OCI-LY7 (cell line): ENCODE data around the gene ABI3BP. TPM values are rescaled to one million over a fixed set of nuclear protein-coding genes. Genes with fewer than 3 reads are reported as not detected.

Source experiments
- BruUV-seq: library from RNA; stranded (reverse); fragments of 400-500 nt; replicated peaks from 2 replicates; lab custom pipeline; 2021; lab: Mats Ljungman, UMichigan
- CTCF ChIA-PET: fragments of 300-600 bp; sonication (Branson Sonifier 250); formaldehyde crosslinking; loops from one replicate; lab custom pipeline; 2022; ENCODE audit warnings: antibody characterized with exemption; ENCODE audit not compliant: unreplicated experiment; lab: Charles Lee
- POLR2A ChIA-PET: fragments of 300-600 bp; sonication (Branson Sonifier 250); formaldehyde crosslinking; loops from one replicate; lab custom pipeline; 2022; ENCODE audit warnings: antibody characterized with exemption; lab: Charles Lee
- DNase-seq: peaks from one replicate; pipeline ENCODE4 v3.0.0-alpha.2; 2015; ENCODE audit warnings: low spot score
- H2AFZ ChIP-seq: fragments of 200-600 bp; sonication (generic), shearing (Covaris generic); 2 replicates; pipeline ENCODE4 v1.6.1; 2014; ENCODE audit warnings: mild to moderate bottlenecking, antibody characterized with exemption, low read length, moderate library complexity
- H3K27ac ChIP-seq: fragments of 200-600 bp; sonication (generic); 2 replicates; pipeline ENCODE4 v1.5.1; 2014; ENCODE audit warnings: mixed run types, low read depth, mild to moderate bottlenecking, moderate library complexity, low read length, inconsistent platforms; ENCODE audit not compliant: poor library complexity, severe bottlenecking
- H3K36me3 ChIP-seq: fragments of 200-600 bp; sonication (generic); 2 replicates; pipeline ENCODE4 v1.6.1; 2014; ENCODE audit warnings: mild to moderate bottlenecking, antibody characterized with exemption, low read length, moderate library complexity, mixed read lengths; ENCODE audit not compliant: insufficient read depth
- H3K4me1 ChIP-seq: fragments of 200-600 bp; sonication (generic); 2 replicates; pipeline ENCODE4 v1.5.1; 2014; ENCODE audit warnings: mild to moderate bottlenecking, low read length; ENCODE audit not compliant: insufficient read depth, poor library complexity, severe bottlenecking
- H3K4me2 ChIP-seq: fragments of 200-600 bp; sonication (generic); 2 replicates; pipeline ENCODE4 v1.6.1; 2014; ENCODE audit warnings: mild to moderate bottlenecking, low read length
- H3K4me3 ChIP-seq: fragments of 200-600 bp; sonication (generic); 2 replicates; pipeline ENCODE4 v1.5.1; 2014; ENCODE audit warnings: mild to moderate bottlenecking, low read depth, low read length; ENCODE audit not compliant: poor library complexity, severe bottlenecking
- H3K79me2 ChIP-seq: fragments of 200-600 bp; sonication (generic); 2 replicates; pipeline ENCODE4 v1.6.1; 2016; ENCODE audit warnings: low read depth, mild to moderate bottlenecking, low read length, moderate library complexity, mixed read lengths; ENCODE audit not compliant: insufficient read depth
- H3K9me2 ChIP-seq: fragments of 200-600 bp; sonication (generic); 2 replicates; pipeline ENCODE4 v1.6.1; 2016; ENCODE audit warnings: mild to moderate bottlenecking, low read length, mixed read lengths; ENCODE audit not compliant: insufficient read depth
- H3K9me3 ChIP-seq: fragments of 200-600 bp; sonication (generic); 2 replicates; pipeline ENCODE4 v1.6.1; 2014; ENCODE audit warnings: mild to moderate bottlenecking, mixed run types, low read length, mixed read lengths
- H4K20me1 ChIP-seq: fragments of 200-600 bp; sonication (generic); 2 replicates; pipeline ENCODE4 v1.6.1; 2014; ENCODE audit warnings: mild to moderate bottlenecking, antibody characterized with exemption, low read length, moderate library complexity, mixed read lengths; ENCODE audit not compliant: insufficient read depth
- EZH2phosphoT487 ChIP-seq: fragments of 200-600 bp; sonication (generic); IDR thresholded peaks from 2 replicates; pipeline ENCODE4 v1.6.1; 2018; ENCODE audit warnings: low read depth, borderline replicate concordance, mild to moderate bottlenecking, mixed run types, antibody characterized with exemption, low read length, moderate library complexity, mixed read lengths
- intact Hi-C: fragments of 100-400 bp; cut with micrococcal nuclease; formaldehyde crosslinking; loops from one replicate; pipeline ENCODE4 v1.10.0; 2022; ENCODE audit not compliant: unreplicated experiment
- total RNA-seq, 2 experiments: library from RNA; depleted of rRNA in 1 of 2; stranded (reverse); fragments of >200 nt in 1 of 2; shearing (Covaris generic) in 1 of 2; gene quantifications; 2 replicates each; pipeline ENCODE4 v1.2.3, GENCODE V29; 2014 to 2022
- TF ChIP-seq, protein P1 (sequence below): fragments of 200-600 bp; sonication (generic); conservative IDR thresholded peaks from 2 replicates; pipeline ENCODE4 v1.5.1; 2014; ENCODE audit warnings: mild to moderate bottlenecking, antibody characterized with exemption, low read length, moderate library complexity, mixed read lengths

The ABI3BP gene
- total RNA-seq, 2 experiments from 2014 or later = not detected

- no peaks in the 10 kb centered on the region for H3K9me2 ChIP-seq
- DNase-seq = no peak
- no peaks in the 10 kb centered on the region for H3K4me1 ChIP-seq
- H2AFZ ChIP-seq = no peak overlapping the region
- H3K27ac ChIP-seq = no peak overlapping the region
- H3K9me3 ChIP-seq = no peaks in the 10 kb centered on the region
- no peak for TF ChIP-seq EZH2phosphoT487
- TF ChIP-seq, protein P1, sequence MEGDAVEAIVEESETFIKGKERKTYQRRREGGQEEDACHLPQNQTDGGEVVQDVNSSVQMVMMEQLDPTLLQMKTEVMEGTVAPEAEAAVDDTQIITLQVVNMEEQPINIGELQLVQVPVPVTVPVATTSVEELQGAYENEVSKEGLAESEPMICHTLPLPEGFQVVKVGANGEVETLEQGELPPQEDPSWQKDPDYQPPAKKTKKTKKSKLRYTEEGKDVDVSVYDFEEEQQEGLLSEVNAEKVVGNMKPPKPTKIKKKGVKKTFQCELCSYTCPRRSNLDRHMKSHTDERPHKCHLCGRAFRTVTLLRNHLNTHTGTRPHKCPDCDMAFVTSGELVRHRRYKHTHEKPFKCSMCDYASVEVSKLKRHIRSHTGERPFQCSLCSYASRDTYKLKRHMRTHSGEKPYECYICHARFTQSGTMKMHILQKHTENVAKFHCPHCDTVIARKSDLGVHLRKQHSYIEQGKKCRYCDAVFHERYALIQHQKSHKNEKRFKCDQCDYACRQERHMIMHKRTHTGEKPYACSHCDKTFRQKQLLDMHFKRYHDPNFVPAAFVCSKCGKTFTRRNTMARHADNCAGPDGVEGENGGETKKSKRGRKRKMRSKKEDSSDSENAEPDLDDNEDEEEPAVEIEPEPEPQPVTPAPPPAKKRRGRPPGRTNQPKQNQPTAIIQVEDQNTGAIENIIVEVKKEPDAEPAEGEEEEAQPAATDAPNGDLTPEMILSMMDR = no peak
- no peaks in the 10 kb centered on the region for H4K20me1 ChIP-seq
- no TSS peak for BruUV-seq
- H3K79me2 ChIP-seq = no peaks in the 10 kb centered on the region
- CTCF ChIA-PET = no interaction called here
- no peaks in the 10 kb centered on the region for H3K36me3 ChIP-seq
- H3K4me3 ChIP-seq = no peak overlapping the region
- POLR2A ChIA-PET = no interaction called here
- intact Hi-C loops = no loop called here
- H3K4me2 ChIP-seq = no peak overlapping the region
These were observed 112.4 kb downstream of the ABI3BP start for GRCh38 chr3:100880845-100881244.

- Histone ChIP-seq H3K27ac (no peak overlapping the region), H3K9me2 (no peaks in the 10 kb centered on the region), H3K79me2 (no peaks in the 10 kb centered on the region), H3K36me3 (no peaks in the 10 kb centered on the region), H2AFZ (no peak overlapping the region), H3K4me2 (no peak overlapping the region), H3K4me3 (no peak overlapping the region), H4K20me1 (no peaks in the 10 kb centered on the region), H3K9me3 (no peaks in the 10 kb centered on the region), H3K4me1 (no peaks in the 10 kb centered on the region)
- ChIA-PET CTCF (no interaction called here), POLR2A (no interaction called here)
- no TSS peak for BruUV-seq
- intact Hi-C loops = no loop called here
- TF ChIP-seq, protein P1 = no peak
- TF ChIP-seq EZH2phosphoT487 = no peak
- DNase-seq = no peak
These were observed 113.1 kb downstream of the ABI3BP start for GRCh38 chr3:100880072-100880471.

- no peak for DNase-seq
- intact Hi-C loops = no loop called here
- Histone ChIP-seq H3K4me1 (no peaks in the 10 kb centered on the region), H3K4me3 (no peak overlapping the region), H3K9me3 (no peaks in the 10 kb centered on the region), H3K27ac (no peak overlapping the region), H3K9me2 (no peaks in the 10 kb centered on the region), H3K79me2 (no peaks in the 10 kb centered on the region), H2AFZ (no peak overlapping the region), H3K36me3 (no peaks in the 10 kb centered on the region), H3K4me2 (no peak overlapping the region), H4K20me1 (no peaks in the 10 kb centered on the region)
- POLR2A ChIA-PET = no interaction called here
- CTCF ChIA-PET = no interaction called here
- TF ChIP-seq, protein P1 = no peak
- TF ChIP-seq EZH2phosphoT487 = no peak
- BruUV-seq = no TSS peak
These were observed 113.9 kb downstream of the ABI3BP start for GRCh38 chr3:100879195-100879810.
